Activated B cell treated with CpG ODN at 0.5 μM for 24 hours (primary cell): Measurements from ENCODE around the gene PPP2R5A. TPM values are rescaled to one million over a fixed set of nuclear protein-coding genes. Genes with fewer than 3 reads are reported as not detected.

Source experiments
- ATAC-seq: fragments of 200-7000 bp; cut with Tn5 transposase; one replicate; pipeline ENCODE4 v1.10.0; 2021; ENCODE audit warnings: low read depth, mild to moderate bottlenecking, moderate library complexity
- CTCF ChIA-PET: fragments of 350-600 bp; sonication (Branson Sonifier 250); formaldehyde crosslinking; loops from one replicate; lab custom pipeline; 2021; ENCODE audit warnings: antibody characterized with exemption; lab: Charles Lee
- POLR2A ChIA-PET: fragments of 350-600 bp; sonication (Branson Sonifier 250); formaldehyde crosslinking; loops from one replicate; lab custom pipeline; 2021; ENCODE audit warnings: antibody characterized with exemption; lab: Charles Lee
- DNase-seq: peaks from one replicate; pipeline ENCODE4 v3.0.0; 2022
- H3K27ac Mint-ChIP-seq: one replicate; pipeline ENCODE4 v1.8.0; 2020; ENCODE audit warnings: mixed read lengths
- H3K27me3 Mint-ChIP-seq: one replicate; pipeline ENCODE4 v1.8.0; 2021; ENCODE audit warnings: mixed read lengths
- H3K36me3 Mint-ChIP-seq: one replicate; pipeline ENCODE4 v1.8.0; 2021; ENCODE audit warnings: low read depth, mixed read lengths
- H3K4me1 Mint-ChIP-seq: one replicate; pipeline ENCODE4 v1.8.0; 2021; ENCODE audit warnings: mixed read lengths
- H3K4me3 Mint-ChIP-seq: one replicate; pipeline ENCODE4 v1.8.0; 2020; ENCODE audit warnings: mild to moderate bottlenecking, mixed read lengths
- H3K9me3 Mint-ChIP-seq: one replicate; pipeline ENCODE4 v1.8.0; 2020; ENCODE audit warnings: mixed read lengths
- CTCF ChIP-seq: fragments of 200-600 bp; IDR thresholded peaks from one replicate; pipeline ENCODE4 v1.8.0; 2022; ENCODE audit warnings: antibody characterized with exemption, mild to moderate bottlenecking
- intact Hi-C: fragments of 100-400 bp; cut with micrococcal nuclease; formaldehyde crosslinking; loops from one replicate; pipeline ENCODE4 v1.15.1; 2024
- total RNA-seq: library from RNA; stranded (reverse); gene quantifications from 2 replicates; pipeline ENCODE4 v1.2.3, GENCODE V29; 2022

The PPP2R5A gene
- total RNA-seq, 1 donor from 2014 or later = 31.6 TPM

DNA sequence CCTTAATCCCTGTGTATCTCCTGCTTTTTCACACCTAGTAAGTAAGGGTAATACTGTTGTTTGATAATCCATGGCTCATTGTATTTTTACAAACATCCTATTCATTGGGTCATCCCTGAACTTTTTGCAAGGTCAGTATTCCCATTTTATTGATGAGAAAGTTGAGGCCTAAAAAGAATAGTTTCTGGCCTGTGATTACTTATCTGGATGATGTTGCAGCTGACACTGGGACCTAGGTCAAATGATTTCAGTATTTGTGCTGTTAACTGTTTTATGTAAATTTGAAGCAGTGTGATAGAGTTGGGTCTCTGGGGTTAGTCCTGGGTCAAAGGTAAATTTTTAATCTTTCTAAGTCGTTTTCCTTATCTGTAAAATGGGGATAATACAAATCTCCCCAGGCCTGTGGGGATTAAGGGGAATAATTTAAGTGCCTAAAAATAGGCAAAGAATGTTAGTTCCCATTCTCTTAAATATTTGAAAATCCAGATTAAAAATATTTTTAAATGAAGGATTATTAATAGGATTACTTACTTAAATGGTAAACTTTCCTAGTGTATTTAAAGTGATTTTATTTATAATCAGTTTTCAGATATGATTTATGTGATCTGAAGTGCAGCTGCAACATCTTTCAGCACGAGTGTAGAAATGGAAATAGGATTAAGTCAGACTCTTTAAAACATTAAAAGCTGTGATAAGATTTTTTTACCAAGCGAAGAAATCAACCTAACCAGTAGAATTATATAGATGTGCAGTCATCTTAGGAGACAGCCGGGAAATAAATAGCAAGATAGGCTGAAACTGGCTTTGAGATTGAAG lies 4.3 kb downstream of the PPP2R5A start:
- intact Hi-C loops = loop anchor here (5.0 to 10.0 kb wide), 4 partner anchors 102 to 565 kb away; partner anchors contain the start of gene FLVCR1
- DNase-seq = no peak
- CTCF ChIA-PET = interaction anchor here (4.0 to 4.2 kb wide), 2 partner anchors 218 to 227 kb away, joined by 40 to 53 read pairs; no protein-coding TSS in a partner anchor
- Mint-ChIP-seq H3K27ac (peak overlapping the region; percentile 7), H3K9me3 (no peaks in the 10 kb centered on the region), H3K27me3 (no peaks in the 10 kb centered on the region), H3K4me3 (no peak overlapping the region), H3K36me3 (peaks cover 11% of the 10 kb centered on the region), H3K4me1 (peaks cover 66% of the 10 kb centered on the region)
- POLR2A ChIA-PET = no interaction called here
- ATAC-seq = no peak
- TF ChIP-seq CTCF = no peak

- ATAC-seq = no peak
- Mint-ChIP-seq H3K9me3 (no peaks in the 10 kb centered on the region), H3K27ac (peak overlapping the region; percentile 18), H3K4me3 (no peak overlapping the region), H3K4me1 (peaks cover 70% of the 10 kb centered on the region), H3K27me3 (no peaks in the 10 kb centered on the region), H3K36me3 (peaks cover 7% of the 10 kb centered on the region)
- no peak for DNase-seq
- no peak for TF ChIP-seq CTCF
- CTCF ChIA-PET = interaction anchor here (1.2 to 4.2 kb wide), 7 partner anchors 23 to 255 kb away, joined by 4 to 53 read pairs (median 11); partner anchors contain the start of genes DTL and INTS7
- intact Hi-C loops = loop anchor here (1.0 kb wide), 5 partner anchors 166 to 610 kb away; no protein-coding TSS in a partner anchor
- POLR2A ChIA-PET = interaction anchor here (1.0 to 1.5 kb wide), 2 partner anchors 256 to 610 kb away, joined by 4 to 8 read pairs; partner anchors contain the start of genes DTL and INTS7
These were observed 5.4 kb downstream of the PPP2R5A start for GRCh38 chr1:212290608-212291007.

DNA sequence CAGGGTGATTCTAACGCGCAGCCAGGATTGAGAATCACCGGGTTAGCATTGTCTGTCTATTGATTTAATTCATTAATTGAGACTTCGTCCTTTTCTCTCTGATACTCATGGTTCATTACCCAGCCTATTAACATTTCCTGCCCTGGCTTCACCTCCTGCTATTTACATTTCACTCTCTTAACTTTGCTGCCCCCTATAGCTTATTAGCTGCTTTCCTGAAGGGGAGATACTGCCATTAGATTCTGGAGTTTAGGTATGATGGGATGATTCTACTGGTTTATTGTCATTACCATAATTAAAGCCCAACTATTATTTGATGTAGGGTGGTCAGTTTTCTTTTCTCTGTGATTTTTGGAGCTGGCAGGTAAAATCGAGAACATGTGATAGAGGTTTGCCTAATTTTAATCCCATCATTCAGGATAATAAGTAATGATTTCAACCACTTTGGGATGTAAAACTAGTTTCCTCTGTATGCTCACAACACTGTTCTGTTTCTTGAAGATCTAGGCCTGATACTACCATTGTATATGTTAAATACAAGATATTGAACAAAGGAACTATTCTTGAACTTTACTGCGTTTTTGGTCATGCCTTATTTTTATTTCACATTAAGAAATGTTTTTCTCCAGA lies 6.4 kb downstream of the PPP2R5A start:
- ChIA-PET POLR2A (interaction anchor here (0.9 to 1.5 kb wide), 3 partner anchors 220 to 611 kb away, joined by 4 to 8 read pairs (median 5); partner anchors contain the start of genes DTL and INTS7), CTCF (interaction anchor here (0.8 to 4.2 kb wide), 10 partner anchors 18 to 611 kb away, joined by 3 to 53 read pairs (median 6); partner anchors contain the start of genes DTL and INTS7)
- H3K27me3 Mint-ChIP-seq = no peaks in the 10 kb centered on the region
- intact Hi-C loops = loop anchor here (1.0 kb wide), 5 partner anchors 165 to 611 kb away; no protein-coding TSS in a partner anchor
- peaks cover 3% of the 10 kb centered on the region for H3K36me3 Mint-ChIP-seq
- no peak overlapping the region for H3K27ac Mint-ChIP-seq
- H3K4me3 Mint-ChIP-seq = peak overlapping the region; percentile 2
- ATAC-seq = peak; percentile 91
- peaks cover 78% of the 10 kb centered on the region for H3K4me1 Mint-ChIP-seq
- DNase-seq = no peak
- peak; percentile 44 for TF ChIP-seq CTCF
- no peaks in the 10 kb centered on the region for H3K9me3 Mint-ChIP-seq

- no peak overlapping the region for H3K27ac Mint-ChIP-seq
- peaks cover 78% of the 10 kb centered on the region for H3K4me1 Mint-ChIP-seq
- POLR2A ChIA-PET = no interaction called here
- no peaks in the 10 kb centered on the region for H3K27me3 Mint-ChIP-seq
- no peak for TF ChIP-seq CTCF
- intact Hi-C loops = no loop called here
- DNase-seq (no peak), ATAC-seq (no peak)
- H3K36me3 Mint-ChIP-seq = no peaks in the 10 kb centered on the region
- CTCF ChIA-PET = interaction anchor here (1.4 to 4.2 kb wide), 6 partner anchors 18 to 230 kb away, joined by 3 to 53 read pairs (median 14); no protein-coding TSS in a partner anchor
- H3K4me3 Mint-ChIP-seq = no peak overlapping the region
- no peaks in the 10 kb centered on the region for H3K9me3 Mint-ChIP-seq
These were observed 7.3 kb downstream of the PPP2R5A start for GRCh38 chr1:212292250-212293105.
